Astrocyte (in vitro differentiated cells and primary cell): ENCODE measurements around the gene ABL2. TPM values are rescaled to one million over a fixed set of nuclear protein-coding genes. Genes with fewer than 3 reads are reported as not detected.
"Not testable (repeated sequence)": the region's sequence is repeated elsewhere in the genome, so short reads cannot be mapped to it uniquely, and the experiment has no call there.

Source experiments
- DNase-seq: peaks from one replicate; pipeline ENCODE4 v3.0.0-alpha.2; 2010; ENCODE audit warnings: low read depth
- FAIRE-seq: peaks from 2 replicates; lab custom pipeline; 2011; peaks lifted over from hg19 to GRCh38; lab: Jason Lieb, UNC
- H2AFZ ChIP-seq: 2 replicates; pipeline ENCODE4 v1.6.0; 2012; ENCODE audit warnings: low read depth, low read length, inconsistent platforms
- H3K27ac ChIP-seq: 2 replicates; pipeline ENCODE4 v1.5.1; 2011; ENCODE audit warnings: low read depth, low read length, inconsistent platforms
- H3K27me3 ChIP-seq: 2 replicates; pipeline ENCODE4 v1.6.0; 2011; ENCODE audit warnings: low read length, inconsistent platforms; ENCODE audit not compliant: insufficient read depth
- H3K36me3 ChIP-seq: 2 replicates; pipeline ENCODE4 v1.5.1; 2011; ENCODE audit warnings: low read length, inconsistent platforms; ENCODE audit not compliant: insufficient read depth
- H3K4me1 ChIP-seq: 2 replicates; pipeline ENCODE4 v1.5.1; 2011; ENCODE audit warnings: low read length, inconsistent platforms; ENCODE audit not compliant: insufficient read depth
- H3K4me2 ChIP-seq: 2 replicates; pipeline ENCODE4 v1.6.0; 2012; ENCODE audit warnings: low read length, inconsistent platforms
- H3K4me3 ChIP-seq: 2 replicates; pipeline ENCODE4 v1.5.1; 2011; ENCODE audit warnings: low read depth, mild to moderate bottlenecking, low read length, inconsistent platforms; ENCODE audit not compliant: insufficient read depth
- H3K79me2 ChIP-seq: 2 replicates; pipeline ENCODE4 v1.6.0; 2012; ENCODE audit warnings: mild to moderate bottlenecking, low read length, inconsistent platforms; ENCODE audit not compliant: insufficient read depth
- H3K9ac ChIP-seq: 2 replicates; pipeline ENCODE4 v1.6.0; 2012; ENCODE audit warnings: mild to moderate bottlenecking, low read length, inconsistent platforms
- H3K9me3 ChIP-seq: 2 replicates; pipeline ENCODE4 v1.5.1; 2012; ENCODE audit warnings: low read depth, mild to moderate bottlenecking, low read length, inconsistent platforms; ENCODE audit not compliant: insufficient read depth
- H4K20me1 ChIP-seq: 2 replicates; pipeline ENCODE4 v1.6.0; 2012; ENCODE audit warnings: low read length, inconsistent platforms; ENCODE audit not compliant: insufficient read depth
- H3K27ac Mint-ChIP-seq: one replicate; pipeline ENCODE4 v1.8.0; 2021; ENCODE audit warnings: mild to moderate bottlenecking, mixed read lengths; ENCODE audit not compliant: unreplicated experiment
- H3K27me3 Mint-ChIP-seq: one replicate; pipeline ENCODE4 v1.8.0; 2021; ENCODE audit warnings: low read depth, mixed read lengths; ENCODE audit not compliant: unreplicated experiment
- H3K36me3 Mint-ChIP-seq: one replicate; pipeline ENCODE4 v1.8.0; 2021; ENCODE audit warnings: low read depth, mixed read lengths; ENCODE audit not compliant: unreplicated experiment
- H3K4me1 Mint-ChIP-seq: one replicate; pipeline ENCODE4 v1.8.0; 2021; ENCODE audit warnings: low read depth, mixed read lengths; ENCODE audit not compliant: unreplicated experiment
- H3K4me3 Mint-ChIP-seq: one replicate; pipeline ENCODE4 v1.8.0; 2021; ENCODE audit warnings: mild to moderate bottlenecking, moderate library complexity, mixed read lengths; ENCODE audit not compliant: unreplicated experiment
- H3K9me3 Mint-ChIP-seq: one replicate; pipeline ENCODE4 v1.8.0; 2021; ENCODE audit warnings: mild to moderate bottlenecking, mixed read lengths; ENCODE audit not compliant: unreplicated experiment
- EZH2 ChIP-seq: IDR thresholded peaks from 2 replicates; pipeline ENCODE4 v1.6.1; 2012; ENCODE audit warnings: mild to moderate bottlenecking, low read length, inconsistent platforms; ENCODE audit not compliant: insufficient read depth
- total RNA-seq: library from RNA; stranded (reverse); gene quantifications from 2 replicates; pipeline ENCODE4 v1.2.1, GENCODE V29; 2021
- TF ChIP-seq, protein P1 (sequence below): IDR thresholded peaks from 2 replicates; pipeline ENCODE4 v1.5.1; 2011; ENCODE audit warnings: low read depth, mild to moderate bottlenecking, inconsistent platforms, low read length, moderate library complexity; ENCODE audit not compliant: insufficient read depth

ABL2 gene
- total RNA-seq, 1 donor from 2014 or later = 110 TPM

GRCh38 chr1:179137617-179138255, 91.7 kb downstream of the ABL2 start:
- H3K79me2 ChIP-seq = peaks cover 86% of the 10 kb centered on the region
- peaks cover 63% of the 10 kb centered on the region for H4K20me1 ChIP-seq
- peak overlapping the region; percentile 13 for H3K4me3 ChIP-seq
- FAIRE-seq = no peak
- peak overlapping the region; percentile 26 for H3K27ac Mint-ChIP-seq
- peak overlapping the region; percentile 62 for H3K4me2 ChIP-seq
- no peaks in the 10 kb centered on the region for H3K27me3 Mint-ChIP-seq
- no peaks in the 10 kb centered on the region for H3K27me3 ChIP-seq
- H3K4me1 Mint-ChIP-seq = peaks cover 24% of the 10 kb centered on the region
- DNase-seq = no peak
- no peaks in the 10 kb centered on the region for H3K9me3 Mint-ChIP-seq
- no peak overlapping the region for H2AFZ ChIP-seq
- peaks cover 9% of the 10 kb centered on the region for H3K4me1 ChIP-seq
- no peak for TF ChIP-seq EZH2
- TF ChIP-seq, protein P1, sequence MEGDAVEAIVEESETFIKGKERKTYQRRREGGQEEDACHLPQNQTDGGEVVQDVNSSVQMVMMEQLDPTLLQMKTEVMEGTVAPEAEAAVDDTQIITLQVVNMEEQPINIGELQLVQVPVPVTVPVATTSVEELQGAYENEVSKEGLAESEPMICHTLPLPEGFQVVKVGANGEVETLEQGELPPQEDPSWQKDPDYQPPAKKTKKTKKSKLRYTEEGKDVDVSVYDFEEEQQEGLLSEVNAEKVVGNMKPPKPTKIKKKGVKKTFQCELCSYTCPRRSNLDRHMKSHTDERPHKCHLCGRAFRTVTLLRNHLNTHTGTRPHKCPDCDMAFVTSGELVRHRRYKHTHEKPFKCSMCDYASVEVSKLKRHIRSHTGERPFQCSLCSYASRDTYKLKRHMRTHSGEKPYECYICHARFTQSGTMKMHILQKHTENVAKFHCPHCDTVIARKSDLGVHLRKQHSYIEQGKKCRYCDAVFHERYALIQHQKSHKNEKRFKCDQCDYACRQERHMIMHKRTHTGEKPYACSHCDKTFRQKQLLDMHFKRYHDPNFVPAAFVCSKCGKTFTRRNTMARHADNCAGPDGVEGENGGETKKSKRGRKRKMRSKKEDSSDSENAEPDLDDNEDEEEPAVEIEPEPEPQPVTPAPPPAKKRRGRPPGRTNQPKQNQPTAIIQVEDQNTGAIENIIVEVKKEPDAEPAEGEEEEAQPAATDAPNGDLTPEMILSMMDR = no peak
- H3K36me3 Mint-ChIP-seq = peaks cover 16% of the 10 kb centered on the region
- H3K36me3 ChIP-seq = peaks cover 17% of the 10 kb centered on the region
- no peaks in the 10 kb centered on the region for H3K9me3 ChIP-seq
- H3K4me3 Mint-ChIP-seq = peak overlapping the region; percentile 29
- no peak overlapping the region for H3K27ac ChIP-seq
- peak overlapping the region; percentile 5 for H3K9ac ChIP-seq

DNA sequence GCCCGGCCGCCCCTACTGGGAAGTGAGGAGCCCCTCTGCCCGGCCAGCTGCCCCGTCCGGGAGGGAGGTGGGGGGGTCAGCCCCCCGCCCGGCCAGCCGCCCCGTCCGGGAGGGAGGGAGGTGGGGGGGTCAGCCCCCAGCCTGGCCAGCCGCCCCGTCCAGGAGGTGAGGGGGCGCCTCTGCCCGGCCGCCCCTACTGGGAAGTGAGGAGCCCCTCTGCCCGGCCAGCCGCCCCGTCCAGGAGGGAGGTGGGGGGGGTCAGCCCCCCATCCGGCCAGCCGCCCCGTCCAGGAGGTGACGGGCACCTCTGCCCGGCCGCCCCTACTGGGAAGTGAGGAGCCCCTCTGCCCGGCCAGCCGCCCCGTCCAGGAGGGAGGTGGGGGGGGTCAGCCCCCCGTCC, 93.8 kb downstream of the ABL2 start:
- Histone ChIP-seq H4K20me1 (peaks cover 60% of the 10 kb centered on the region), H3K36me3 (peaks cover 24% of the 10 kb centered on the region), H3K79me2 (peaks cover 86% of the 10 kb centered on the region)
- not testable (repeated sequence) for H3K27me3 Mint-ChIP-seq, H3K9me3 ChIP-seq, H3K27ac ChIP-seq, H2AFZ ChIP-seq, H3K9ac ChIP-seq, FAIRE-seq, H3K4me1 ChIP-seq, H3K9me3 Mint-ChIP-seq, H3K4me3 ChIP-seq, H3K4me3 Mint-ChIP-seq, DNase-seq, H3K27ac Mint-ChIP-seq, H3K4me2 ChIP-seq, H3K27me3 ChIP-seq
- Mint-ChIP-seq H3K4me1 (peaks cover 24% of the 10 kb centered on the region), H3K36me3 (peaks cover 21% of the 10 kb centered on the region)

GRCh38 chr1:179135168-179135567, 94.3 kb downstream of the ABL2 start:
- not testable (repeated sequence) for H3K27me3 ChIP-seq, H2AFZ ChIP-seq, FAIRE-seq, DNase-seq, H3K27ac Mint-ChIP-seq, H3K27ac ChIP-seq, H3K9ac ChIP-seq, H3K4me3 ChIP-seq, H3K27me3 Mint-ChIP-seq, H3K9me3 ChIP-seq, H3K4me3 Mint-ChIP-seq, H3K4me2 ChIP-seq, H3K9me3 Mint-ChIP-seq
- Histone ChIP-seq H3K4me1 (peaks cover 10% of the 10 kb centered on the region), H3K36me3 (peaks cover 23% of the 10 kb centered on the region), H3K79me2 (peaks cover 86% of the 10 kb centered on the region), H4K20me1 (peaks cover 57% of the 10 kb centered on the region)
- H3K4me1 Mint-ChIP-seq = peaks cover 20% of the 10 kb centered on the region
- peaks cover 21% of the 10 kb centered on the region for H3K36me3 Mint-ChIP-seq
